CD4-positive, alpha-beta memory T cell (primary cell): ENCODE data around the gene LRRC8E. TPM values are rescaled to one million over a fixed set of nuclear protein-coding genes. Genes with fewer than 3 reads are reported as not detected.

ENCODE experiments used
- CTCF ChIA-PET: fragments of 350-600 bp; sonication (Branson Sonifier 250); formaldehyde crosslinking; loops from one replicate; lab custom pipeline; 2021; ENCODE audit warnings: inconsistent platforms; ENCODE audit not compliant: partially characterized antibody; lab: Charles Lee
- POLR2A ChIA-PET: fragments of 350-600 bp; sonication (Branson Sonifier 250); formaldehyde crosslinking; loops from one replicate; lab custom pipeline; 2021; ENCODE audit not compliant: partially characterized antibody; lab: Charles Lee
- DNase-seq, 5 donors: peaks; one replicate each; pipeline versions ENCODE4 v3.0.0 to v3.0.0-alpha.2; 2020 to 2022; ENCODE audit warnings: mixed read lengths in 1 of 5
- H3K27ac ChIP-seq: one replicate; pipeline ENCODE4 v1.7.0; 2013; ENCODE audit warnings: low read depth, low read length
- H3K27me3 ChIP-seq: 2 replicates; pipeline ENCODE4 v1.7.0; 2013; ENCODE audit warnings: mild to moderate bottlenecking, low read length, moderate library complexity; ENCODE audit not compliant: insufficient read depth
- H3K36me3 ChIP-seq: 2 replicates; pipeline ENCODE4 v1.7.0; 2013; ENCODE audit warnings: mild to moderate bottlenecking, low read length, moderate library complexity; ENCODE audit not compliant: insufficient read depth
- H3K4me1 ChIP-seq: 2 replicates; pipeline ENCODE4 v1.7.0; 2013; ENCODE audit warnings: mild to moderate bottlenecking, low read length, moderate library complexity; ENCODE audit not compliant: insufficient read depth
- H3K4me3 ChIP-seq, 2 donors: one replicate each; pipeline ENCODE4 v1.7.0; 2013; ENCODE audit warnings: low read length in 2 of 2, mild to moderate bottlenecking in 1 of 2
- H3K9me3 ChIP-seq, 2 donors: one replicate each; pipeline ENCODE4 v1.7.0; 2013; ENCODE audit warnings: low read length in 2 of 2, control low read depth in 1 of 2; ENCODE audit not compliant: control insufficient read depth in 1 of 2
- H3K27ac Mint-ChIP-seq, 7 donors: one replicate each; pipeline ENCODE4 v1.8.0; 2020 to 2021; ENCODE audit warnings: mixed read lengths in 7 of 7, mild to moderate bottlenecking in 6 of 7, inconsistent platforms in 3 of 7, moderate library complexity in 3 of 7
- H3K27me3 Mint-ChIP-seq, 2 donors: one replicate each; pipeline ENCODE4 v1.8.0; 2020 to 2021; ENCODE audit warnings: mixed read lengths in 2 of 2
- H3K36me3 Mint-ChIP-seq, 2 donors: one replicate each; pipeline ENCODE4 v1.8.0; 2020 to 2021; ENCODE audit warnings: mixed read lengths in 2 of 2, inconsistent platforms in 1 of 2, mild to moderate bottlenecking in 1 of 2
- H3K4me1 Mint-ChIP-seq, 4 donors: one replicate each; pipeline ENCODE4 v1.8.0; 2020 to 2021; ENCODE audit warnings: mixed read lengths in 4 of 4, mild to moderate bottlenecking in 1 of 4
- H3K4me3 Mint-ChIP-seq, 8 donors: one replicate each; pipeline ENCODE4 v1.8.0; 2020 to 2021; ENCODE audit warnings: mixed read lengths in 8 of 8, mild to moderate bottlenecking in 7 of 8, moderate library complexity in 6 of 8, inconsistent platforms in 3 of 8
- H3K9me3 Mint-ChIP-seq, 8 donors: one replicate each; pipeline ENCODE4 v1.8.0; 2020 to 2021; ENCODE audit warnings: mixed read lengths in 8 of 8, mild to moderate bottlenecking in 5 of 8, inconsistent platforms in 3 of 8, moderate library complexity in 1 of 8
- intact Hi-C: fragments of 100-400 bp; cut with micrococcal nuclease; formaldehyde crosslinking; loops from one replicate; pipeline ENCODE4 v1.15.1; 2023
- polyA plus RNA-seq, 2 donors: library from polyadenylated mRNA; unstranded; fragments of 300-500 nt; fragmentation: Illumina TruSeq; gene quantifications; one replicate each; pipeline ENCODE4 v1.2.3, GENCODE V29; 2021
- total RNA-seq, 2 experiments: library from RNA; stranded (reverse); gene quantifications; one replicate each; pipeline ENCODE4 v1.2.3, GENCODE V29; 2021

LRRC8E gene
- total and polyA plus RNA-seq, 4 experiments from 2014 or later: not detected

DNA sequence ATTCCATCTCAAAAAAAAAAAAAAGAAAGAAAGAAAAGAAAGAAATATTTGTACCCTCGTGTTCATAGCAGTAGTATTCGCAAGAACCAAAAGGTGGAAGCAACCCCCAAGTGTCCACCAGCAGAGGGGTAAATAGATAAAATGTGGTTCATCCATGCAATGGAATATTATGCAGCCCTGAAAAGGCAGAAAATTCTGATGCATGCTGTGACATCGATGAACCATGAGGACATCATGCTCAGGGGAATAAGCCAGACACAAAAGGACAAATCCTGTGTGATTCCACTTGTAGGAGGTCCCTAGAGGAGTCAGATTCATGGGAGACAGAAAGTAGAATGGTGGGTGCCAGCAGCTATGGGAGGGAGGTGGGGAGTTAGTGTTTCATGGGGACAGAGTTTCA lies 6.4 kb upstream of the LRRC8E start:
- Mint-ChIP-seq H3K36me3 (no peaks in the 10 kb centered on the region), H3K4me3 (no peak overlapping the region), H3K4me1 (no peaks in the 10 kb centered on the region), H3K27ac (no peak overlapping the region), H3K9me3 (no peaks in the 10 kb centered on the region), H3K27me3 (peaks cover 0 to 2% of the 10 kb centered on the region in 2 donors)
- Histone ChIP-seq H3K4me3 (no peak overlapping the region), H3K9me3 (no peaks in the 10 kb centered on the region), H3K27me3 (no peaks in the 10 kb centered on the region), H3K4me1 (no peaks in the 10 kb centered on the region), H3K27ac (no peak overlapping the region), H3K36me3 (no peaks in the 10 kb centered on the region)
- CTCF ChIA-PET: interaction anchor here (0.7 to 3.3 kb wide), 2 partner anchors 13 to 22 kb away, joined by 3 to 19 read pairs; partner anchors contain the start of gene MAP2K7
- intact Hi-C loops: no loop called here
- no peak for DNase-seq
- POLR2A ChIA-PET: interaction anchor here (1.2 kb wide), 1 partner anchor 13 kb away, joined by 3 read pairs; no protein-coding TSS in a partner anchor

GRCh38 chr19:7883105-7883504 lies 5.2 kb upstream of the LRRC8E start:
- Histone ChIP-seq H3K27me3 (no peaks in the 10 kb centered on the region), H3K4me1 (no peaks in the 10 kb centered on the region), H3K4me3 (no peak overlapping the region), H3K9me3 (no peaks in the 10 kb centered on the region), H3K27ac (no peak overlapping the region), H3K36me3 (no peaks in the 10 kb centered on the region)
- Mint-ChIP-seq H3K4me3 (no peak overlapping the region), H3K27me3 (no peaks in the 10 kb centered on the region), H3K36me3 (no peaks in the 10 kb centered on the region), H3K9me3 (no peaks in the 10 kb centered on the region), H3K4me1 (no peaks in the 10 kb centered on the region), H3K27ac (no peak overlapping the region)
- ChIA-PET CTCF (interaction anchor here (3.3 kb wide), 1 partner anchor 14 kb away, joined by 19 read pairs; no protein-coding TSS in a partner anchor), POLR2A (no interaction called here)
- intact Hi-C loops: no loop called here
- DNase-seq: no peak

- no peaks in the 10 kb centered on the region for H3K36me3 ChIP-seq
- Mint-ChIP-seq H3K27me3 (peaks cover 0 to 2% of the 10 kb centered on the region in 2 donors), H3K9me3 (no peaks in the 10 kb centered on the region), H3K36me3 (no peaks in the 10 kb centered on the region), H3K4me1 (no peaks in the 10 kb centered on the region), H3K4me3 (no peak overlapping the region), H3K27ac (no peak overlapping the region)
- no peak overlapping the region for H3K4me3 ChIP-seq
- no peaks in the 10 kb centered on the region for H3K9me3 ChIP-seq
- intact Hi-C loops: no loop called here
- no peak for DNase-seq
- H3K27me3 ChIP-seq: no peaks in the 10 kb centered on the region
- POLR2A ChIA-PET: no interaction called here
- CTCF ChIA-PET: interaction anchor here (3.3 kb wide), 1 partner anchor 15 kb away, joined by 19 read pairs; no protein-coding TSS in a partner anchor
- H3K4me1 ChIP-seq: no peaks in the 10 kb centered on the region
- no peak overlapping the region for H3K27ac ChIP-seq
Observed at GRCh38 chr19:7883796-7884570, 4.3 kb upstream of the LRRC8E start.

DNA sequence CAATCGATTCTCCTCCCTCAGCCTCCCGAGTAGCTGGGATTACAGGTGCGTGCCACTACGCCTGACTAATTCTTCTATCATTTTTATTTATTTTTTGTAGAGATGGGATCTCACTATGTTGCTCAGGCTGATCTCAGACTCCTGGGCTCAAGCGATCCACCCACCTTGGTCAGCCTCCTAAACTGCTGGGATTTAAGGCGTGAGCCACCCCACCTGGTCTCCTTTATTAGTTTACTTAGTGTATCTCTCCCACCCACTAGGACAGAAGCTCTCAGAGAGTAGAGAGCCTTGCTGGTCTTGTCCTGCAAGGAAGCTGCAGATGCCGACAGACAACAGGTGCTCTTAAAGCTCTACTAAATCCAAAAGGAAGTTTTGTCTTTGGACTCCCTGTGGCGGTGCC lies 2.5 kb upstream of the LRRC8E start:
- Mint-ChIP-seq H3K27ac (no peak overlapping the region), H3K4me1 (no peaks in the 10 kb centered on the region), H3K4me3 (no peak overlapping the region), H3K36me3 (no peaks in the 10 kb centered on the region), H3K9me3 (no peaks in the 10 kb centered on the region), H3K27me3 (peaks cover 3% of the 10 kb centered on the region in 2 donors)
- Histone ChIP-seq H3K4me1 (no peaks in the 10 kb centered on the region), H3K36me3 (no peaks in the 10 kb centered on the region), H3K4me3 (no peak overlapping the region), H3K27me3 (no peaks in the 10 kb centered on the region), H3K9me3 (no peaks in the 10 kb centered on the region), H3K27ac (no peak overlapping the region)
- DNase-seq: no peak
- POLR2A ChIA-PET: interaction anchor here (1.0 kb wide), 1 partner anchor 9 kb away, joined by 3 read pairs; no protein-coding TSS in a partner anchor
- intact Hi-C loops: no loop called here
- CTCF ChIA-PET: interaction anchor here (1.5 kb wide), 1 partner anchor 16 kb away, joined by 5 read pairs; no protein-coding TSS in a partner anchor

DNA sequence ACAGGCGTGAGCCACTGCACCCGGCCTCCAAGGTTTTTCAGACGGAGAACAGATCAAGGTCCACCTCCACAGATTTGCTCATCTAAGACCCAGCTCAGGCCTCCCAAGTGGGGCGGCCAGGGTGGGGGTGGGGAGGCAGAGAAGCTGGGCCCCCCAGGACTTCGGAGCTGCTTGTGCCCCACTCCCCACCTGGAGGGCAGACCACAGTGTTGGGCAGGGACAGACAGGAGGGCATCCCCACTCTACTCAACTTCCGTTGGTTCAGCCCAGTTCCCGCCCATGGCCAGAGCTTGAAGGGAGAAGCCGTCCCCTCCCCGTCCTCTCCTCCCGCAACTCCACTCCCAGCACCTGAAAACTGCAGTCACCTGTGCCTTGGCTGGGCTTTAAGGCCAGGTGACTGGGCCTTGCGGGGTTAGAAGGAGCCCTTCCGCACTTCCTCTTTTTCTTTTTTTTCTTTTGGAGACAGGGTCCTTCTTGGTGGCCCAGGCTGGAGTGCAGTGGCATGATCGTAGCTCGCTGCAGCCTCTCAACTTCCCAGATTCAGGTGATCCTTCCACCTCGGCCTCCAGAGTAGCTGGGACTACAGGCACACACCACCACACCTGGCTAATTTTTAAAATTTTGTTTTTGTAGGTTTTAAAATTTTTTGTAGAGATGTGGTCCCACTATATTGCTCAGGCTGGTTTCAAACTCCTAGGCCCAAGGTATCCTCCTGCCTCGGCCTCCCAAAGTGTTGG lies 734 bp upstream of the LRRC8E start:
- H3K4me1 ChIP-seq: no peaks in the 10 kb centered on the region
- H3K27ac Mint-ChIP-seq: no peak overlapping the region
- ChIA-PET POLR2A (no interaction called here), CTCF (interaction anchor here (1.5 kb wide), 1 partner anchor 18 kb away, joined by 5 read pairs; no protein-coding TSS in a partner anchor)
- H3K9me3 ChIP-seq: no peaks in the 10 kb centered on the region
- no peak overlapping the region for H3K27ac ChIP-seq
- no peak overlapping the region for H3K4me3 Mint-ChIP-seq
- no peak overlapping the region for H3K4me3 ChIP-seq
- no peaks in the 10 kb centered on the region for H3K4me1 Mint-ChIP-seq
- H3K27me3 Mint-ChIP-seq: peaks cover 5 to 6% of the 10 kb centered on the region in 2 donors
- DNase-seq: no peak
- no peaks in the 10 kb centered on the region for H3K9me3 Mint-ChIP-seq
- intact Hi-C loops: no loop called here
- no peaks in the 10 kb centered on the region for H3K36me3 Mint-ChIP-seq
- H3K36me3 ChIP-seq: no peaks in the 10 kb centered on the region
- no peaks in the 10 kb centered on the region for H3K27me3 ChIP-seq

DNA sequence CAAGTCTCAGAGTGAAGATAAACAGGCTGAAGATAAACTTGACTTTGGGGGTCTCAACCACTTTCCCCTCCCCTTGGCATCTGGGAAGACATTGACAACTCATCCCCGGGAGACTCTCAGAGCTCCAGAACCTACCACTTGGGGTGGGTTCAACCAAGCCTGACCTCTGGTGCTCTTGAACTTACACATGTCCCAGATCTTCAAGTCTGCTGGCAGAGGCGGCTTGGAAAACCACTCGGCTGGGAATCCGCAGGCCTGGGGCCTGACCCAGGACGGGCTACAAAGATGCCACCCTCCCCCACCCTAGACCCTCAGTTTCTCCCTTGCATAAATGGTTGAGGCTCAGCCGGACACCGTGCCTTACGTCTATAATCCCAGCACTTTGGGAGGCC lies 512 bp downstream of the LRRC8E start:
- no peak overlapping the region for H3K4me3 ChIP-seq
- Mint-ChIP-seq H3K4me3 (no peak overlapping the region), H3K4me1 (no peaks in the 10 kb centered on the region), H3K9me3 (no peaks in the 10 kb centered on the region), H3K27ac (no peak overlapping the region), H3K27me3 (peaks cover 5 to 6% of the 10 kb centered on the region in 2 donors), H3K36me3 (no peaks in the 10 kb centered on the region)
- no peak for DNase-seq
- intact Hi-C loops: no loop called here
- H3K9me3 ChIP-seq: no peaks in the 10 kb centered on the region
- no peaks in the 10 kb centered on the region for H3K27me3 ChIP-seq
- ChIA-PET POLR2A (interaction anchor here (0.6 kb wide), 1 partner anchor 1603 kb away, joined by 4 read pairs; no protein-coding TSS in a partner anchor), CTCF (interaction anchor here (0.7 kb wide), 1 partner anchor 579 kb away, joined by 3 read pairs; no protein-coding TSS in a partner anchor)
- H3K4me1 ChIP-seq: no peaks in the 10 kb centered on the region
- no peak overlapping the region for H3K27ac ChIP-seq
- no peaks in the 10 kb centered on the region for H3K36me3 ChIP-seq
